ENCODE data around the gene CALCOCO1.

CALCOCO1 gene

GRCh38 chr12:53734425-53734824 is 7.2 kb upstream of the CALCOCO1 start:
- DNase-seq (ENCODE audit: low spot score) = no peak
- in situ Hi-C loops (cut with MboI; ENCODE audit: low sequenced_read_pairs, unreplicated experiment) = no loop called here
- no peak for TF ChIP-seq CTCF (IDR thresholded peaks at IDR 0.05; ENCODE audit: borderline replicate concordance, control extremely low read depth, extremely low read depth, insufficient read depth, missing control alignments)

DNA sequence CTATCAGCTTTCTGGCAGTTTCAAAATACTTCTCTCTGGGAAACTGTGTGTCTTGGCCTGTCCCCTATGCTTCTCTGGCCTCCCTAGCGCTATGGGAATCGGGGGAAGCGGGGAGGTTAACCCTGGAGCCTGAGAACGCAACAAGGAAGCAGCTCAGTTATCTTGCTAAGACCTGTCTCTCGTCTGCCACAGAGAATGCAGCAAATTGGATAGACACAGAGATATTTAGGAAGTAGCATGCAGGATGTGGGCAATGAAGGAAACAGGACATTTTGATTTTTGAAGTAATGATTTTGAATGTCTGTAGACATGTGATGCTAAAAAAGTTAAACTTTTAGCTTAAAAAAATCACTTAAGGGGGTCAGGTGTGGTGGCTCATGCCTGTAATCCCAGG is 6.6 kb upstream of the CALCOCO1 start:
- TF ChIP-seq CTCF (IDR thresholded peaks at IDR 0.05; ENCODE audit: borderline replicate concordance, control extremely low read depth, extremely low read depth, insufficient read depth, missing control alignments) = no peak
- in situ Hi-C loops (cut with MboI; ENCODE audit: low sequenced_read_pairs, unreplicated experiment) = no loop called here

GRCh38 chr12:53733051-53733806 is 6.0 kb upstream of the CALCOCO1 start:
- TF ChIP-seq CTCF (IDR thresholded peaks at IDR 0.05; ENCODE audit: borderline replicate concordance, control extremely low read depth, extremely low read depth, insufficient read depth, missing control alignments) = no peak
- in situ Hi-C loops (cut with MboI; ENCODE audit: low sequenced_read_pairs, unreplicated experiment) = no loop called here
- DNase-seq (ENCODE audit: low spot score) = no peak

More for the DNA sequence above, 6.6 kb upstream of the CALCOCO1 start:
- no peak for DNase-seq (ENCODE audit: low spot score)

- no peak for DNase-seq (ENCODE audit: low spot score)
- TF ChIP-seq CTCF (IDR thresholded peaks at IDR 0.05; ENCODE audit: borderline replicate concordance, control extremely low read depth, extremely low read depth, insufficient read depth, missing control alignments) = no peak
- in situ Hi-C loops (cut with MboI; ENCODE audit: low sequenced_read_pairs, unreplicated experiment) = no loop called here
These were observed 2.4 kb upstream of the CALCOCO1 start for GRCh38 chr12:53729644-53730043.

- TF ChIP-seq CTCF (IDR thresholded peaks at IDR 0.05; ENCODE audit: borderline replicate concordance, control extremely low read depth, extremely low read depth, insufficient read depth, missing control alignments) = no peak
- DNase-seq (ENCODE audit: low spot score) = no peak
- in situ Hi-C loops (cut with MboI; ENCODE audit: low sequenced_read_pairs, unreplicated experiment) = no loop called here
These were observed 954 bp upstream of the CALCOCO1 start for GRCh38 chr12:53728206-53728605.

DNA sequence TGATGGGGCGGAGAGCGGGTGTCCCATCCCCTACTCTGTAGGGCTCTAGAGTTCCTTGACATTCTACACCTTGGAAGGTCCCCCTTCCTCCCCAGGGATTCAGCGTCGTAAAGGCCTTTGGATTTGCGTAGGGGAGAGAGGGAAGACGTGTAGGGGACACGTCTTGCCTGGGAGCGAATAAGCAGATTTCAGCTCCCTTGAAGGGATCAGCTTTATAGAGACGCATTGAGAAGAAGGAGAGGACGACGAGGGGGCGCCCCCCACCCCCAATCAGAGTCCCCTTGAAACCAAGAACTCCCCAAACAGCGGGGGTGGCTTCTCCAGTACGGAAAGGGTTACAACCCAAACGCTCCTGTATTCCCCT is 324 bp downstream of the CALCOCO1 start:
- in situ Hi-C loops (cut with MboI; ENCODE audit: low sequenced_read_pairs, unreplicated experiment) = no loop called here
- no peak for TF ChIP-seq CTCF (IDR thresholded peaks at IDR 0.05; ENCODE audit: borderline replicate concordance, control extremely low read depth, extremely low read depth, insufficient read depth, missing control alignments)
- DNase-seq (ENCODE audit: low spot score) = no peak

Data from GM13976 (cell line).